Activated naive CD8-positive, alpha-beta T cell treated with anti-CD3 and anti-CD28 coated beads, Interleukin-2, amount 50 U/mL, for 16 hours (primary cell): ENCODE data around the gene ALDH18A1.
"Not testable (repeated sequence)": the region's sequence is repeated elsewhere in the genome, so short reads cannot be mapped to it uniquely, and the experiment has no call there.

Source experiments
- DNase-seq: peaks from one replicate; pipeline ENCODE4 v3.0.0-alpha.2; 2020; ENCODE audit warnings: low read depth, low spot score

ALDH18A1 gene

DNA sequence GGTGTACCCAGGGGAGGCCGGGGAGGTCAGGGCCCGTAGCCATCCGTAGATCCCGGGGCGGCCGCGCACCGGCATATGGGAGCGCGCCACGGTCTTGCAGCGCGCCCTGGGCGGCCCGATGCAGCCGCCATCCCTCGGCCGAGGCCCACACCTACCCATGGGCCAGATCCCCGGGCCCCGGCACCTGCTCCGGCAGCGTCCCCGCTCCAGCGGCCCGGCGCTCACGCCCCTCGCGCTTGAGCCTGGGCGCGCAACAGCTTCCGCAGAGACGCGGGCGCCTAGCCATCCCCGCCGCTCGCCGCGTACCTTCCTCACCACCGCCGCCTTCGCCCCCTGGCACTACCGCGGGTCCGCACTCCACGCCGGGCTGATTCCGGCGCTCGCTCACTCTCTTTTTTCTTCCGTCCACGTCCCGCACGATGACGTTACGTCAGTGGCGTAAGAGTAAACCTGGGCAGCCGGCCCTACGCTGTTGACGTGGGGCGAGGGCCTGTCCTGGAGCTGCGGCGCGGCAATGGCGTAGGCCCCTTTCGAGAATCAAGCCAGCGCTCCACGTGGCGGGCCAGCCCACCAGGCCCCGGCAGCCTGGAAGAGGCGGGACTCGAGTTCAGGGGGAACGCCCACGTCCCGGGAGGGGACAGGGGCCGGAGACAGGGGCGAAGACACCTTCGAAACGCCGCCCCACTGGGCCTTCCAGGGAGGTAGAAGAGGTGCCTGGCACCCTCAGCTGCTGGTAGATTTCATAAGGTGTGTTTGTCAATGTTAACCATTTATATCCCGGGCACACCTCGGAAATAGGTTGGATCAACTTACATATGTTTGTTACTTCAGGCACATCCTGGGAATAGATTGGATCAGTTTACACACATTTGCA, at the start of gene ALDH18A1:
ALDH18A1 (minus strand) TSS at position 421 of the 874 bp plus-strand sequence. CDS start 3,334 bp downstream, outside the sequence.
- DNase-seq: peak; percentile 88

DNA sequence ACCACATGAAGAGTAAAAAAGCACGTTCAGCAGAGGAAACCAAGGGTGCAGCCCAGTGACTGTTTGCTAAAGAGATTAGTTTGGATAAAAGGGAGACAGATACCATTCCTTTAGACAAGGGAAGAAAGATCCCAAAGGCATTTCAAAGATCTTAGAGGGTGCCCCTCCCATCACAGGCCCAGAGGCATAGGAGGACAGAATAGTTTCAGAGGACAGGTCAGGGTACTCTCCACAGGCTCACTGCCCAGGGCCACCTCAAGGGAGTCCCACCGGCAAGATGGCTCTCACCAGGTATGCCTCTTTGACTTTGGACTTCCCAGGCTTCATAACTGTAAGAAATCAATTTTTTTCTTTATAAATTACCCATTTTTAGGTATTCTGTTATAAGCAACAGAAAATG, 41.9 kb upstream of the ALDH18A1 start:
- DNase-seq: no peak

DNA sequence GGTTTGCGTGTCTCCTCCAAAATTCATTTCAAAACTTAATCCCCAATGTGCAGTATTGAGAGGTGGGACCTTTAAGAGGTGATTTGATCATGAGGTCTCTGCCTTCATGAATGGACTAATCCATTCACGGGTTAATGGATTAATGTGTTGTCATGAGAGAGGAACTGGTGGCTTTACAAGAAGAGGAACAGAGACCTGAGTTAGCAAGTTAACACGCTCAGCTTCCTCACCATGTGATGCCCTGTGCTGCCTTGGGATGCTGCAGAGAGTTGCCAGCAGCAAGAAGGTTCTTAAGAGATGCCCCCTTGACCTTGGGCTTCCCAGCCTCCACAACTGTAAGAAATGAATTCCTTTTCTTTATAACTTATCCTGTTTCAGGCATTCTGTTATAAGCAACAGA, 40.9 kb upstream of the ALDH18A1 start:
- no peak for DNase-seq

DNA sequence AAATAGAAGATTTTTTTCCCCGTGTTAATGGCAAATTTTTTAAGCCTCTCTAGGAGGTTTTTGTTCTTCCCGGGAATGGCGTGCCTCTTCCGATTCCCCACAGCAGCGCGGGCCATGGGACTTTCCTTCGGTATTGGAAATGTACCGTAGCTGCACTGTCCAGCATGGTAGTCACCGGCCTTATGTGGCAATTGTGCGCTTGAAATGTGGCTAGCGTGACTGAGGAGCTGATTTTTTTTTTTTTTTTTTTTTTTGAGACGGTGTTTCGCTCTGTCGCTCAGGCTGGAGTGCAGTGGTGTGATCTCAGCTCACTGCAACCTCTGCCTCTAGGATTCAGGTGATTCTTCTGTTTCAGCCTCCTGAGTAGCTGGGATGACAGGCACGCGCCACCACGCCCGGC, 38.2 kb upstream of the ALDH18A1 start:
- no peak for DNase-seq

DNA sequence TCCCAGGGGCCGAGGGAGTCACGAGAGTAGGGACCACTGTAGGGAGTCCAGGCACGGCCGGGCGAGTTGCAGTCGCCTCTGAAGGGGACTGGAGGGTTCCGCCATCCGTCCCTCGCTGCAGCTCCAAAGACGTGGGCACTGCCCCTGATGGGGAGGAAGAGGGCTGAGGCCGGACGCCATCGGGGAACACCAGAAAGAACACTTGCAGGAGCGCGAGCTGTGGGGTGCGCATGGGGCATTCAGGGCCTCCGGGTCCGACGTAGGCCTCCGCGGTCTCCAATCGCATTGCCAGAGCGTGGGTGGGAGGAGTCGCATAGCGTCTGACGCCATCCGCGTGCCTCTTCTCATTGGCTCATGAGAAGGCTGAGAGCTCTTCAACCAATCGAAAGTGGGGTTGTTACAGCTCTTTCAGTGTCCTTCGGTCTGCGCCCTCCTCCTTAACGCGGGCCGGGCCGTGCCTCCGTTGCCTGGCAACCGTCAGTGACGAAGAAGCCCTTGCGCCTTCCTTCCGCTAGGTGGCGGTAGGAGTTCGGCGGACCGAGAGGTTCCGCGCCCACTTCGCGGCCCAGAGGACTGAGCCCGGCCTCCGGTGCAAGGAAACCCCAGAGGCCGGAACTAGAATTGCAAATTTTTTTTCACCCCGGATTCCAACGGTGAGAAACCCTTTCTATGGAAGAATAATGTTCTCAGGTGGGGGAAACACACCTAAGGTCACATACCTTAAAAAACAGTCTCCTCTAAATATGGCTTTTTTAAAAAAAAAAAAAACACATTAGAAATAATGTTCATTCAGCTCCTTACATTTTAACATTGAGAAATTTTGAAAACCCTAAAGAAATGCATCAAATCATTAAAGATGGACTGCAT, 37.4 kb upstream of the ALDH18A1 start, which contains the start of gene TCTN3:
TCTN3 (minus strand) TSS at position 260 of the 867 bp plus-strand sequence; CDS start at position 232, 28 bp downstream.
- peak; percentile 88 for DNase-seq

DNA sequence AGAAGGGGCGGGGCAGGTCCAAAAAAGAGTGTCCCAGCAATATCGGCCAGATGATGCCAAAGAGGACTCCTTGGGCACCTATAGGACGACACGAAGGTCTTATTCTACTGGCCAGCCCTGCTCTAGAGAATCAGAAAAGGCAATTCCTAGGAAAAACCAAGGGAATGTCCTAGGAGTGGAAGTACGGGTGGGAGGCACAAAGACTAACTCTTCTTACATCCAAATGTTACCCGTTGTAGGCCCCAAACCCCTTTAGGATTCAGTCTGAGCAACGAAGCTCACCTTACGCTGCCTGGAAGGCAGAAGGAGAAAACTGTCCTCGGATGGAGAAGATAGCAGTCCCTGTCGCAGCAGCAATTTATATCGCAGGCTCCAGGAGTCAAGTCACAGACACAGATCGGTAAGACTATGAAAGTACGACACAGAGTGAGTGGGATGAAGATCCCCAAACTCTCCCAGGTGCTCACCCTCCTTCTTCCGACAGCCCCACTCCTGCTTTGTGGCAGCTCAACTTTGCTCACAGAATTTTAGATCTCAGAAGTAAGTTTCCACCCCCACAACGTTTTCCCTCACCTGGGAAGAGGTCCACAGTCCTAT, 36.7 kb upstream of the ALDH18A1 start:
- no peak for DNase-seq

DNA sequence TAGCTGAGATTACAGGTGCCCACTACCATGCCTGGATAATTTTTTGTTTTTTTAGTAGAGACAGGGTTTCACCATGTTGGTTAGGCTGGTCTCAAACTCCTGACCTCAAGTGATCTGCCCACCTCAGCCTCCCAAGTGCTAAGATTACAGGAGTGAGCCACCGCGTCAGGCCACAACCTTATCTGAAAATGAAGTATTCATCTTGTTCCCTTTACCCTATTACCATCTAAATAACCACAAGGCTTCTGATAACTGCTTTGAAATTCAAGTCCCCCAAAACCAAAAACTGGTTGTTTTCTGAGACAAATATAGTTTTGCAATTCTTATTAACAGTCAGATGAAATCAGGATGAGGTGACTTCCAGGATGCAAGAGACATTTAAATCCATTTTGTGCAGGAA, 34.8 kb upstream of the ALDH18A1 start:
- DNase-seq: no peak

DNA sequence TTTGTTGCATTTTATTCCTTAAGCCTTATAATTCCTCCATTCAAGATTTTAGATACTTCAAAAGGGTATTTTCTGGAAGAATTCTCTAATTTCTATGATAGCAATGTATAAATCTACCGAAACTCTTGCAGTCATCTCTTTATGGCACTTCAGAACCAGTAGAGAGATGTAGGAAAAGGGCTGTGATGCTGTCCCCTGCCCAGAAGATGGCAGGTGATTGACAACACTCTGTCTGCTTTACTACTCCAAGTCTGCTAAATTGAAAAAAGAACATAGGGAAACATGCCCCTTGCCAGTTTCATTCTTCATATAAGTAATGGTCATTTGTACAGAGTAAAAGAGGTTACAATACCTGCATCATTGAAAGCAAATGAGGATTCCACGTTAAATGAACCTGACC, 32.1 kb upstream of the ALDH18A1 start:
- DNase-seq: no peak

DNA sequence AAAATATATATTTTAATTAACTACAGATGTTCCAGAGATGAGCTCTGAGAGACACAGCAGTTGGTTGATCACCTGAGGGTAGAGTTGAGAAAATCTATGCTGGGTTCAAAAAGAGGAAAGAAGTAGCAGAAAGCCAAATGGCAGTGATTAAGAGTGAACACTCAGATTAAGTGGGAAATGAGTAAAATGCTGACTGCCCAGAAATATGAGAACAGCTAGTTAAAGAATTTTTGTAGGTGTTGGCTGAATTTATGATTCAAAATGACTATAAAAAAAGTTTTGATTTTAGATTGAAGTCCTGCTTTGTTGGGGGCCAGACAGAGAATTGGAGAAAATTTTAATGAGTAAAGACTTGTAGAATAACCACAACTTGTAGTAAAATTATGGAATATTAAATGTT, 27.5 kb upstream of the ALDH18A1 start:
- no peak for DNase-seq

DNA sequence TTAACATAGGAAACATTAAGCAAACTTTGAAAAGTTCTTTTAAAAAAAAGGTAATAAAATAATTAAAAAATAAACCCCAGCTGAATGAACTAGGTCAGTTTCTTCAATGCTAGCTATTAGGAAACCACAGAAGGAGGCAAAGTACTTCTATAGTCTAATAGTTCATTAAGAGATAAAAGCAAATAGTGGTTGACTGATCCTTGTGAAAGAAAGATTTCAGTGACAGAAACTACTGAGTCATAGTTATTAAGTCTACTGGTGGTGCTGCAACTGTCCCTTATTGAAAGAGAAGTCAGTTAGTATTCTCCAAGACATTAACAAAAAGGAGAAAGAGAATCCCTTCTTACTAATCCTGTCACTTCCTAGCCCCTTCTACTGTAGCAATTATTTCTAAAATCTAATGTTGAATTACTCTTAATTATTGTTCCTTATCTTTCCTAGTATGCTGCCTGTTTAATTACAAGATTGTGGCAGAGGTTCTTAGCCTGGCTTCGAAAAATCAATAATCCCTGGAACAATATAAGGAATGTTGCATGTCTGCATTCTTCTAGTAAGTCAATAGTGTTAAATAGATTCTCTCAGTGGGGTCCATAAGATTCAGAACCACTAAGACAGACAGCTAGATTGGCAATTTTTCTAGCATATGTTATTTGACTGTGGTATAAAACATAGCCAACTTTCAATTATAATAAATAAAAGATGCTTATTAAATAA, 19.0 kb upstream of the ALDH18A1 start:
- DNase-seq: no peak

DNA sequence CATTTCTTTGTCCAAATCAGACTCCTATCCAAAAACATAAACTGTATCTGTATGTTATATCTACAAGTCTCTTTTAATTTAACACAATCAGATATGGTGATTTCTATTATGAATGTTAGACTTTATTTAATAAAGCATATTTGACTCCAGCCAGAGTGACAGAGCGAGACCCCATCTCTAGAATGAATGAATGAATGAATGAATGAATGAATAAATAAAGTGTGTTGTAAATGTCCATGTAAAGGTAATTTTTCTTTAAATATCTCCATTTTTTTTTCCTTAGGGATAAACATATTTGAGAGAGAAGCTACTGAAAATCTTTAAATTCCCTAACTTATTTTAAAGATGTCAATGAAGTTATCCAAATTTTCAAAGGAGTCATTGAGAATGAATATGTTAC, 18.1 kb upstream of the ALDH18A1 start:
- no peak for DNase-seq

DNA sequence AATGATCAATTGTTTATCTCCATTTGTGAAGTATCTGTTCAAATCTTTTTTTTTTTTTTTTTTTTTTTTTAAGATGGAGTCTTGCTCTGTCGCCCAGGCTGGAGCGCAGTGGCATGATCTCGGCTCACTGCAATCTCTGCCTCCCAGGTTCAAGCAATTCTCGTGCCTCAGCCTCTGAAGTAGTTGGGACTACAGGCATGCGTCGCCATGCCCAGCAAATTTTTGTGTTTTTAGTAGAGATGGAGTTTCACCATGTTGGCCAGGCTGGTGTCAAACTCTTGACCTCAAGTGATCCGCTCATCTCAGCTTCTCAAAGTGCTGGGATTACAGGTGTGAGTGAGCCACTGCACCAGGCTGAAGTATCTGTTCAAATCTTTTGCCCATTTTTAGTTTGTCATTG, 16.1 kb upstream of the ALDH18A1 start:
- not testable (repeated sequence) for DNase-seq

DNA sequence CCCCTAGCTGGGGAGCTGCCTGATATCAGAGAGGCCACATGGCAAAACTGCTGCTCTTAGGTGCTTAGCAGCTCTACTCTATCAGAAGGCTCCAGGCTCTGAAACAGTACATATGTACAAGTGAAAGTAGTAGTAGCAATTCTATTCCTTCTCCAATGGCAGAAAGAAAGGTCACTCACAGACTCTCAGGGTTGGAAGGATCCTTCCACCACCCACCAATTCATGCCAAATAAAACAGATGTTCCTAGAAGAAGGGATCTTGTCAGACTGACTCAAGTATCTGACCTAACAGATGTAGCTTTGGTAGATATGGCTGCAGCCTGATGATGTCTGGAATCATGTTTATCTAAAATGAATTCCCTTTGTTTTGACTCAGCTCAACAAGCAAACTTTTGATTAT, 8.0 kb upstream of the ALDH18A1 start:
- DNase-seq: no peak

DNA sequence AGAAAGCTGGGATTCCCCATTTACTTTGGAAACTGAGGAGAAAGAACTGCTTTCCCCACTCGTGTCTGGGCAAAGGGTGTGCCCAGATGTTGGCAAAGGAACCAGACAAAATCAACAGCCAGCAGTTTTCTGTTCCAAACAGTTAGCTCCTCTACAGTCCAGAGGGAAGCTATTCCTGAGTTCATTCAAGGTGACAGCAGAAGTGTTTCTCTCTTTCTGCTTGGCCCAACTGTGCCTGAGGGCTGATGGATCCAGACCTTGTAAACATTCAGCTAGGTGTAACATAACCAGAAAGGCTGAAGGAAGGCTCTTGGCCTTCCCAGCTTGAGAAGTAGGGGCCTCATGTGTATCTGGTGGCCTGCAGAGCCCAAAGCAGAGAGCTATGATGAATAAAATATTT, 7.0 kb upstream of the ALDH18A1 start:
- DNase-seq: no peak

DNA sequence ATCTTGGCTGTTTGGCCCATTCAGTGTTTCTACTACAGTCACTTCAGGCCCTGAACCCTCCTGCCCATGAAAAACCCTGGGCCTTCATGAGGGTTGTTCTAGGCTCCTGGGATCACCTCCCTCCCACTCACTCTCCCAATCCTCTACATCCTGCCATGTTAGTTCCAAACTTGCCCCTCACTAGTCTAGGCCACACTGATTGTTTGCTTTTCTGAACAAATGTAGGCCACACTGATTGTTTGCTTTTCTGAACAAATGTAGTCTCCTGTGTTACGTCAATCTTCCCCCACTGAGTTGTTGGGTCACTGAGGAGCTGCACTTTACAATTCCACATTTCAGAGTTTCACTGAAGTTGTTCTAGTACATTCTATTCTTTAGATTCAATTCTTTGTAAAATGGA, 5.3 kb upstream of the ALDH18A1 start:
- DNase-seq: no peak

DNA sequence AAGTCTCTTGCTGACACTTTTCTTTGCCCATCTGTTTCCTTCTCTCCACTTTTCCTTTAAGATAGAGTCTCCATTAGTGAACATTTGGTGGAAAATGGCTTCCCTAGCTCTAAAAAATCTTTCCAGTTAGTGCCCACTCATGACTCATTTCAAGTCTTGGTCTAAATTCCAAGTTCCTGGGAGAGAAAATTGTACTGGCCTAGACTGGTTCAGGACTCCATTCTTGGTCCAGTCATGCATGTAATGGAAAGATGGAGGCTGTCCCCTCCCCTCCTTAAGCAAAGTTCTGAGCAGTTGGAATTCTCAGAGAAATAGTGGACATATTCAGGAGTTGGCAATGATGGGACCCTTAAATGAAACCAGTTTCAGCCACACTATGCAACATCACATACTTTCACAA, 3.8 kb upstream of the ALDH18A1 start:
- no peak for DNase-seq

DNA sequence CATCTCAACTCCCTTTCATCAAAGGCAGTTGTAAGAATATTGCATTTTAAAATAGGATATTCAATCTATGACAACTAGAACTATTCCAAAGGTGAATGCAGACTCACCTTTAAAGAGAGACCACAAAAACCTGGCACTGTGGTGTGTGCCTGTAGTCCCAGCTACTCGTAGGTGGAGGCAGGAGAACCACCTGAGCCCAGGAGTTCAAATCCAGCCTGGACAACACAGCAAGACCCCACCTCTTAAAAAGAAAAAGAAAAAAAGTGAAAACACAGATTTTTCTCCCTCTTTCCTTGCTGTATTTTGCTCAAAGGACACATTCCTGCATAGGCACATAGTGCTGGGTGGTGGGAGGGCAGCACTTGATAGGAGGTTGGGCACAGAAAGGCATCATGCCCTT, 739 bp upstream of the ALDH18A1 start:
- DNase-seq: no peak

DNA sequence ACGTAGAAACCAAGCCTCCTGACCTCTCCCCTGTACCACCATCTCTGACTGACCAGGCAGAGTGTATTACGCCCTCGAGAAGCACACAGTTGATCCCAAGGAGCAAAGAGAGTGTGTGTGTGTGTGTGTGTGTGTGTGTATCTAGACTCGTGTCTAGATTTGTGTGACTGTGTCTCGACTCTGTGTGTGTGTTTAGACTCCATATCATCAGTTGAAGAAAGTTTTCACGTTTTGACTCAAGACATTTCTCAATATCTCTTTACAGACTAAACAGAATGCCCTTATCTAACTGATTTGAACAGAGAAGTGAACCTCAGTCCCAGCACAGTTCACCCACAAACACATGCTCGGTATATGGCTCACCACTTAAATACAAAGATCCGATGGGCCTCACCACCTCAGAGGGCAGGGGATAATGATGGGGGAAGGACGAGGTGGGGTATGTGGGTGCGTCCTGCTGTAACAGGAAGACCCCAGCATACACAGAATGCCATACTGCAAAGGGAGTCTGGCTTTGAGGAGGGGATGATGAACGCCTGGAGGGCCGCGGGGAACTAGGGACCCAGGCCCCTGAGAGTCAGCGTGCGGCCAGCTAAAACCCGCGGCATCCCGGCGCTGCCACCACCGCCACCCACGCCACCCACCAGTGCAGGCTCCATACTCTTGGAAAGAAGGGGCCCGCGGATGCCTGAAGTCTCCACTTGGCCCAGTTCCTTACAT, 780 bp downstream of the ALDH18A1 start:
- DNase-seq: no peak

DNA sequence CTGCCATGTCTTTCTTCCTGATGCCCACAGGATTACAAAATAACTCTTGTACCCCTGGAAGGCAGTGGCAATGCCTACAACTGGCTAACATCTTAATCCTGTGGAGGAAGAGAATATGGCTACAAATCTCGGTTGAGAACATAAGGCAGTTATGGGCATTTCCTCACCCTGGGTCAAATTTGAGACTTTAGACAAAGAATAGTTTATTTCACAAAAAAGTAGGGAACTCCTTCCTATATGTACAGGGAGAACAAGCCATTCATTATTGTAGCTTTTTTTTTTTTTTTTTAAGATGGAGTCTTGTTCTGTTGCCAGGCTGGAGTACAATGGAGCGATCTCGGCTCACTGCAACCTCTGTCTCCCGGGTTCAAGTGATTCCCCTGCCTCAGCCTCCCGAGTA, 2.6 kb downstream of the ALDH18A1 start:
- DNase-seq: no peak

DNA sequence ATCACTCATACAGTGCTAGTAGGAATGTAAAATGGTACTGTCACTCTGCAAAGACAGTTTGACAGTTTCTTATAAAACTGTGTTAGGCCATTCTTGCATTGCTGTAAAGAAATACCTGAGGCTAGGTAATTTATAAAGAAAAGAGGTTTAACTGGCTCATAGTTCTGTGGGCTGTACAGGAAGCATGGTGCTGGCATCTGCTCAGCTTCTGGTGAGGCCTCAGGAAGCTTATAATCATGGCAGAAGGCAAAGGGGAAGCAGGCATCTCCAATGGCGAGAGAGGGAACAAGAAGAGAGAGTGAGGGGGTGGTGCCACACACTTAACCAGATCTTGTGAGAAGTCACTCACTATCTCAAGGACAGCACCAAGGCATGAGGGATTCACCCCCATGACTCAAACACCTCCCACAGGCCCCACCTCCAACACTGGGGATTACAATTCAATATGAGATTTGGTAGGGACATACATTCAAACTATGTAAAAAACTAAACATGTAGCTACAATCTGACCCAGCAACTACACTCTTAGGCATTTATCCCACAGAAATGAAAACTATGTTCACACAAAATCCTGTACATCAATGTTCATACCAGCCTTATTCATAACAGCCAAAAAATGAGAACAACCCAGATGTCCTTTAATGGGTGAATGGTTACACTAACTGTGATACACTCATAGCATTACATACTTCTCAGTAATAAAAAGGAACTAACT, 5.0 kb downstream of the ALDH18A1 start:
- DNase-seq: no peak
